GM21737 (cell line): Measurements from ENCODE around the gene CAMK2D.

Experiments used
- ATAC-seq: cut with Tn5 transposase; IDR thresholded peaks from one replicate; pipeline ENCODE4 v1.9.1; 2021; ENCODE audit warnings: mild to moderate bottlenecking, moderate library complexity; ENCODE audit not compliant: unreplicated experiment

The CAMK2D gene

GRCh38 chr4:113614414-113614813, 147.1 kb downstream of the CAMK2D start:
- ATAC-seq, result no peak

GRCh38 chr4:113613503-113613902, 148.0 kb downstream of the CAMK2D start:
- ATAC-seq, result no peak

- no peak for ATAC-seq
These were observed 151.0 kb downstream of the CAMK2D start for GRCh38 chr4:113610537-113610936.

GRCh38 chr4:113607998-113608397, 153.5 kb downstream of the CAMK2D start:
- ATAC-seq, result no peak

- no peak for ATAC-seq
These were observed 154.3 kb downstream of the CAMK2D start for GRCh38 chr4:113607147-113607720.

GRCh38 chr4:113604955-113605354, 156.6 kb downstream of the CAMK2D start:
- no peak for ATAC-seq

GRCh38 chr4:113603911-113604310, 157.6 kb downstream of the CAMK2D start:
- ATAC-seq, result no peak

- ATAC-seq, result no peak
These were observed 158.8 kb downstream of the CAMK2D start for GRCh38 chr4:113602646-113603228.

GRCh38 chr4:113601636-113602035, 159.9 kb downstream of the CAMK2D start:
- ATAC-seq, result no peak

GRCh38 chr4:113596396-113596795, 165.1 kb downstream of the CAMK2D start:
- ATAC-seq, result no peak

- ATAC-seq, result no peak
These were observed 167.3 kb downstream of the CAMK2D start for GRCh38 chr4:113594231-113594556.

GRCh38 chr4:113593400-113594230, 167.9 kb downstream of the CAMK2D start:
- ATAC-seq, result no peak

GRCh38 chr4:113591982-113592381, 169.6 kb downstream of the CAMK2D start:
- ATAC-seq, result no peak

- no peak for ATAC-seq
These were observed 172.5 kb downstream of the CAMK2D start for GRCh38 chr4:113588895-113589668.

- ATAC-seq, result no peak
These were observed 173.8 kb downstream of the CAMK2D start for GRCh38 chr4:113587640-113588275.

- ATAC-seq, result no peak
These were observed 174.4 kb downstream of the CAMK2D start for GRCh38 chr4:113587156-113587555.

- ATAC-seq, result no peak
These were observed 175.5 kb downstream of the CAMK2D start for GRCh38 chr4:113586072-113586471.

GRCh38 chr4:113584407-113585150, 177.0 kb downstream of the CAMK2D start:
- ATAC-seq, result no peak

- no peak for ATAC-seq
These were observed 178.8 kb downstream of the CAMK2D start for GRCh38 chr4:113582737-113583136.

GRCh38 chr4:113579360-113579759, 182.2 kb downstream of the CAMK2D start:
- no peak for ATAC-seq
